GM12864 (cell line): ENCODE measurements around the gene ASXL2.

Experiments used
- DNase-seq: peaks from one replicate; pipeline ENCODE4 v3.0.0-alpha.2; 2011; ENCODE audit warnings: low read depth
- H3K4me3 ChIP-seq: 2 replicates; pipeline ENCODE4 v1.5.1; 2011; ENCODE audit warnings: mild to moderate bottlenecking, low read depth, low read length, control low read depth
- CTCF ChIP-seq: IDR thresholded peaks from 2 replicates; pipeline ENCODE4 v1.5.1; 2011; ENCODE audit warnings: low read depth, mild to moderate bottlenecking, moderate library complexity, low read length, control low read depth, inconsistent platforms; ENCODE audit errors: missing control alignments

Gene ASXL2

GRCh38 chr2:25726522-25726921, 151.8 kb downstream of the ASXL2 start:
- TF ChIP-seq CTCF, result no peak
- no peak for DNase-seq

GRCh38 chr2:25725877-25726276, 152.4 kb downstream of the ASXL2 start:
- no peak for DNase-seq
- TF ChIP-seq CTCF, result no peak

More at GRCh38 chr2:25726522-25726921, 151.8 kb downstream of the ASXL2 start:
- no peak overlapping the region for H3K4me3 ChIP-seq

GRCh38 chr2:25724756-25725155, 153.5 kb downstream of the ASXL2 start:
- no peak for TF ChIP-seq CTCF
- DNase-seq, result no peak
- no peak overlapping the region for H3K4me3 ChIP-seq

More at GRCh38 chr2:25725877-25726276, 152.4 kb downstream of the ASXL2 start:
- no peak overlapping the region for H3K4me3 ChIP-seq

GRCh38 chr2:25722224-25722623, 156.1 kb downstream of the ASXL2 start:
- DNase-seq, result no peak
- H3K4me3 ChIP-seq, result no peak overlapping the region
- no peak for TF ChIP-seq CTCF

GRCh38 chr2:25720575-25720974, 157.7 kb downstream of the ASXL2 start:
- H3K4me3 ChIP-seq, result no peak overlapping the region
- DNase-seq, result no peak
- no peak for TF ChIP-seq CTCF

GRCh38 chr2:25714740-25715139, 163.5 kb downstream of the ASXL2 start:
- H3K4me3 ChIP-seq, result no peak overlapping the region
- TF ChIP-seq CTCF, result no peak
- no peak for DNase-seq

GRCh38 chr2:25712455-25712854, 165.8 kb downstream of the ASXL2 start:
- no peak for TF ChIP-seq CTCF
- no peak for DNase-seq
- no peak overlapping the region for H3K4me3 ChIP-seq
